ENCODE data around the gene SLC6A7. TPM values are rescaled to one million over a fixed set of nuclear protein-coding genes. Genes with fewer than 3 reads are reported as not detected.

Gene SLC6A7
- polyA plus RNA-seq, 1 donor from 2014 or later = not detected

DNA sequence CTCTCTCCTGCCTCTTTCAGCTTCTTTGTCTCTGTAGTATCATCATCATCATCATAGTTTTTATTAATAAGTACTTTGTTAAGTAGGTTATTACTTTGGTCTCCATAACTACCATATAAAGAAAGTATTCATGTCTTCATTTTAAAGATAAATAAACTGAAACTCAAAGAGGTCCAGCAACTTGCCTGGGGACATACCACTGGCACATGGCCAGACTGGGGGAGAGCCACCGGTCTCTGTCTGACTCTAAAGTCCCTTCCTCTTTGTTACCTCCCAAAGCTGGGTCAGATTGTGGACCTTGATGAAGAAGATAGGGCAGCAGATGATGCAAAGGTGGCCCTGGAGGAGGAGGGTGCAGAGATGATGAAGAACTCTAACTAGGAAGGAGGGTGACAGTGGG, 14.8 kb upstream of the SLC6A7 start:
- no peaks in the 10 kb centered on the region for H3K4me1 Mint-ChIP-seq
- H3K36me3 Mint-ChIP-seq = no peaks in the 10 kb centered on the region
- no peaks in the 10 kb centered on the region for H3K9me3 Mint-ChIP-seq
- peaks cover 20% of the 10 kb centered on the region for H3K27me3 Mint-ChIP-seq
- no peak overlapping the region for H3K4me3 Mint-ChIP-seq
- no peak overlapping the region for H3K27ac Mint-ChIP-seq

DNA sequence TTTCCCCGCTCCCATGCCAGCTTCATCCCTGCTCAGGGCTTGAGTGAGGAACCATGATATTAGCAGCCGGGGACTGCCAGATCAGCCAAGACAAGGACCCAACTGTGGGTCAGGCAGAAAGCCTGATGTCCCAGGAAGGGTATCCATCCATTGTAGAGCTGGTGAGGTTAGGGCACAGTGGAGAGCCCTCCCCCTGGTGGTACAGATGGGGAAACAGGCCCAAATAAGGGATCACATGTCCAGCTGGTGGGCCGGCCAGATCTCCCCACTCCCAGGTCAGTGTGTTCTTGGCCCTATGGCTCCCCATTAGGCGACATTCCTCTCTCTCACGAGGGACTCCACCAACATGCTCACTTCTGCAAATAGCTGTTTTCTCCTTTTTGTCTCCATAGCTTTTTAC, 14.3 kb upstream of the SLC6A7 start:
- Mint-ChIP-seq H3K27me3 (peaks cover 17% of the 10 kb centered on the region), H3K27ac (no peak overlapping the region), H3K36me3 (no peaks in the 10 kb centered on the region), H3K4me3 (no peak overlapping the region), H3K4me1 (no peaks in the 10 kb centered on the region), H3K9me3 (no peaks in the 10 kb centered on the region)

DNA sequence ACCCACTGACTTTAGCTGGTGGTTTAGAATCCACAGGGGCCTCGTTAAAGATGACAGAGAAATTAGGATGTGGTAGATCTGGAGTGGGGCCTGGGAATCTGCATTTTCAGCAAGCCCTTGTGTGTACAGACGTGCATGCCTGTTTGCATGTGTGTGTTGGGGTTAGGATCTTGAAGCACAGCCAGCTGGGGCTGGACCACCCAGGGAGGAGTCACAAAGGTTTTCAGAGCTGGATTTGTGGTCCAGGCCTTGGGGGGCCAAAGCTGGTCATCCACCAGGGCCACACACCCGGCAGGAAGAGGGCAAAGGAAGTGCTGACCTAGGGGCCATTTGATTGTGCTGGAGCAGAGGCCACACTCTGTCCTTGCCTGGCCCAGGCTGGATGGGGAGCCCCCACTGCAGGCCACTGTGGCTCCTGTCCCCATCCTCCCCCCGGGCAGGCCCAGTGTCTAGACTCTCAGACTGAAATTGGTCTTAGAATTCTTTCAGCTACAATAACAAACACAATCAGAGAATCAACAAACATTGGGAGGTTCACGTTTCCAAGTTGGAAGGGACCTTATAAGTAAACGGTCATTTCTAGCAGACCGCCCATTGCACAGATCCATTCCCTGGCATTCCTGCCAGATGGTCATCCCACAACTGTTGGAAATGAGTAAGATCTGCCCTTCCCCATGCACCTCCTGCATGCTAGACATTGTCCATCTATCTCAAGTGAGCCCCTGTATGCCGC, 13.0 kb upstream of the SLC6A7 start:
- Mint-ChIP-seq H3K4me1 (no peaks in the 10 kb centered on the region), H3K27me3 (peaks cover 12% of the 10 kb centered on the region), H3K4me3 (no peak overlapping the region), H3K36me3 (peaks cover 4% of the 10 kb centered on the region), H3K9me3 (no peaks in the 10 kb centered on the region), H3K27ac (no peak overlapping the region)

DNA sequence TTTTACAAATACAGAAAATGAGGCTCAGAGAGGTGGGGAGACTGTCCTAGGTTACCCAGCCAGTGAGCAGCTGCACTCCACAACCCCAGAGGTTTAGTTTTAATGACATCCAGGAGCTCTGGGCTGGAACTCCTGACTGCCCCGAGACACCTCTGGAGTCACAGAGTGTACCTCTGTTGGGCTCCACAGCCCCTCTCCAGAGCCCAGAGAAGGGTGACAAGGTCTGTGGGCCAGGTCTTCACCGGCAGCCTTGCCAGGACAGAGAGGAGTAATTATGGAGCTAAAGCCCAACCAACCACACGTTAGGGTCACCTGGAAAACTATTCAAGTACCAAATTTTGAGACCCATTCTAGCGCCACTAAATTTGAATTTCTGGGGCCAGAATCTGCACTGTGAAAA, 12.1 kb upstream of the SLC6A7 start:
- Mint-ChIP-seq H3K9me3 (no peaks in the 10 kb centered on the region), H3K4me3 (no peak overlapping the region), H3K36me3 (peaks cover 4% of the 10 kb centered on the region), H3K4me1 (no peaks in the 10 kb centered on the region), H3K27me3 (peaks cover 10% of the 10 kb centered on the region), H3K27ac (no peak overlapping the region)

DNA sequence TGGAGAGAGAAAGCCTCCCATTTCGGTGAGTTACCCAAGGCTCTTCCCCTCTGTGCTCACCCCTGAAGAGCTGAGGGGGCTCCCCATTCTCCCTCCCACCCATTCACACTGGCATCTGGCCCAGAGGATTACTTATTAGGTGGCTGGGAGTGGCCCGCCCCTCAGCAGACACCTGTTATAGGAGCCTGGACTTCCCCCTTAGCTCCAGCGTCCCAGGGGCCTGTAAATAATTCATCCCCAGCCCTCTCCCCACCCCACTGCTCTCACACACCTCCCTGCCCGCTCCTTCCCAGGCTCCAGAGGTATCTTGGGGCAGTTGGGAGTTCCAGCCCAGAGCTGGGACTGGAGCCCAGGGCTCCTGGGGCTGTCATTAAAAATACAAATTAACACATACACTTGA, 11.6 kb upstream of the SLC6A7 start:
- Mint-ChIP-seq H3K9me3 (no peaks in the 10 kb centered on the region), H3K4me3 (no peak overlapping the region), H3K36me3 (peaks cover 4% of the 10 kb centered on the region), H3K27ac (no peak overlapping the region), H3K4me1 (no peaks in the 10 kb centered on the region), H3K27me3 (peaks cover 6% of the 10 kb centered on the region)

DNA sequence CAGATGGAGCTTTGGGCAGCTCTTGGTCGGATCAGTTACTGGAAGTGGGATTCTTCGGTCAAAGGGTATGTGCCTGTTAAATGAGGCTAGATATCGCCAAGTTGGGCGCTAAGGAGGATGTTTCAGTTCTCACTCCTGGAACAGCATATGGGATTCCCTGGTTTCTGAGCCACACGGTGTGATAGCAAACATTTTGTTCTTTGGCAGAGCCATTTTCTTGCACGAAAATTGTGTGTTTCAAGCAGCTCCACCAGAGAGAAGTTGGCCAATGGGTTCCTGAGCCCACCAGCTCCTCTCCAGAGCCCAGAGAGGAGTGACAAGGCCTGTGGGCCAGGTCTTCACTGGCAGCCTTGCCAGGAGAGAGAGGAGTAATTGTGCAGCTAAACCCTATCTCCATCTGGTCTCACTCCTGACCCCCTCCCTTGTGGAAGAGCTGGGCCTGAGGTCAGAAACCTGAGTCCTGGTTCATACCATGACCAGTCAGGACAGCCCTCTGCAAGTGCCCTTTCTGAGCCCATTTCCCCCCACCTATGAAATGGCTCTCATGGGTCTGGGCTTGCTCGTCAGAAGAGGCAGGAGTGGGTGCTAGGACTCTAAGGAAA, 10.7 kb upstream of the SLC6A7 start:
- H3K27me3 Mint-ChIP-seq = peaks cover 6% of the 10 kb centered on the region
- no peak overlapping the region for H3K4me3 Mint-ChIP-seq
- no peaks in the 10 kb centered on the region for H3K9me3 Mint-ChIP-seq
- no peaks in the 10 kb centered on the region for H3K4me1 Mint-ChIP-seq
- peak overlapping the region in 1 of 3 donors; percentile 7 for H3K27ac Mint-ChIP-seq
- H3K36me3 Mint-ChIP-seq = peaks cover 4% of the 10 kb centered on the region

DNA sequence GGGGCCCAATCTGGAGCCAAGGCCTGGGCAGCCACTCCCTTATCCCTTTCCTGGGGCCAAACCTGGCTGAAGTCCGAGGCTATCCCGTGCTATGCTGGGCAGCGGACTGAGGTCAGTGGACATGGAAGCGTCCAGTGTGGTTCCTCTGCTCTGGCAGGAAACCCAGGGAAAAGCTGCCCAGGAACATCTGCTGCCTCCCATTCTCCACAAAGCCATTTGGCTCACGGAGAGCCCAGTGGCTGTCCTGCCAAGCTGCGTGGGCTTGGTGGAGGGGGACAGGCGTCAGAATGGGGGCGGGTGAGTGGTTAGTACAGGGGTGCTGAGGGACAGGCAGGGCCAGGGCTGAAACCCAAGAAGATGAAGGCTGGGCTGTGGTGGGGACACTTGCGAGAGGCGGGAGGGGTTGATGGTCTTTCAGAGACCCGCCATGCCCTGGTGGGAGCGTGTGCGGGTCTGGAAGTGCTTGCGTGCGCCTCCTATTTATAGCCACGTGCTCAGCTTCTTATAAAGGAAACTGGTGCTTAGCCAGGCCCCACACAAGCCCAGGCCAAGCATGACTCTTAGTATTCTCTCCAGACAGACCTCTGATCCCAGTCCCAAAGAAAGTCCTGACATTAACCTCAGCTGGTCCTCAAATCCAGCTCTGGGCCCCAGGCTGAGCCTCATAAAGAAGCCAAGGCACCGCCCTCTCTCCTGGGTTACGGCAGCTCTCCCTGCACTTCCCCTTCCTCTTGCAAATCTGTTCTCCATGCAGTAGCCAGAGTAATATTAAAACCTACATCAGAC, 9.4 kb upstream of the SLC6A7 start:
- peak overlapping the region in 1 of 3 donors; percentile 26 for H3K27ac Mint-ChIP-seq
- H3K36me3 Mint-ChIP-seq = peaks cover 4% of the 10 kb centered on the region
- H3K9me3 Mint-ChIP-seq = no peaks in the 10 kb centered on the region
- H3K27me3 Mint-ChIP-seq = peaks cover 8% of the 10 kb centered on the region
- no peaks in the 10 kb centered on the region for H3K4me1 Mint-ChIP-seq
- H3K4me3 Mint-ChIP-seq = peak overlapping the region in 1 of 4 donors; percentile 28

DNA sequence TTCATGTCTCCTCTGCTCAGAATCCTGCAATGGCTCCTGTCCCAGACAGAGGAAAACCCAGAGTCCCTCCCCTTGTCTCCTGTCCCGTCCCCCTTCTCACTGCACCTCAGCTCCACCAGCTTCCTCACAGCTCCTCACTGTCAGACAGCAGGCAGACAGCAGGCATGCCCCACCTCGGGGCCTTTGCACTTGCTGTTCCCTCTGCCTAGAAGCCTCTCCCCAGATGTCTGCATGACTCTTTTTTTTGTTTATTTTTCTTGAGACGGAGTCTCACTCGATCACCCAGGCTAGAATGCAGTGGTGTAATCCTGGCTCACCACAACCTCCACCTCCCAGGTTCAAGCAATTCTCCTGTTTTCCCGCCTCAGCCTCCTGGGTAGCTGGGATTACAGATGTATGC, 8.8 kb upstream of the SLC6A7 start:
- peaks cover 4% of the 10 kb centered on the region for H3K36me3 Mint-ChIP-seq
- no peaks in the 10 kb centered on the region for H3K9me3 Mint-ChIP-seq
- H3K4me3 Mint-ChIP-seq = no peak overlapping the region
- peak overlapping the region in 1 of 3 donors; percentile 26 for H3K27ac Mint-ChIP-seq
- peaks cover 4% of the 10 kb centered on the region for H3K27me3 Mint-ChIP-seq
- no peaks in the 10 kb centered on the region for H3K4me1 Mint-ChIP-seq

DNA sequence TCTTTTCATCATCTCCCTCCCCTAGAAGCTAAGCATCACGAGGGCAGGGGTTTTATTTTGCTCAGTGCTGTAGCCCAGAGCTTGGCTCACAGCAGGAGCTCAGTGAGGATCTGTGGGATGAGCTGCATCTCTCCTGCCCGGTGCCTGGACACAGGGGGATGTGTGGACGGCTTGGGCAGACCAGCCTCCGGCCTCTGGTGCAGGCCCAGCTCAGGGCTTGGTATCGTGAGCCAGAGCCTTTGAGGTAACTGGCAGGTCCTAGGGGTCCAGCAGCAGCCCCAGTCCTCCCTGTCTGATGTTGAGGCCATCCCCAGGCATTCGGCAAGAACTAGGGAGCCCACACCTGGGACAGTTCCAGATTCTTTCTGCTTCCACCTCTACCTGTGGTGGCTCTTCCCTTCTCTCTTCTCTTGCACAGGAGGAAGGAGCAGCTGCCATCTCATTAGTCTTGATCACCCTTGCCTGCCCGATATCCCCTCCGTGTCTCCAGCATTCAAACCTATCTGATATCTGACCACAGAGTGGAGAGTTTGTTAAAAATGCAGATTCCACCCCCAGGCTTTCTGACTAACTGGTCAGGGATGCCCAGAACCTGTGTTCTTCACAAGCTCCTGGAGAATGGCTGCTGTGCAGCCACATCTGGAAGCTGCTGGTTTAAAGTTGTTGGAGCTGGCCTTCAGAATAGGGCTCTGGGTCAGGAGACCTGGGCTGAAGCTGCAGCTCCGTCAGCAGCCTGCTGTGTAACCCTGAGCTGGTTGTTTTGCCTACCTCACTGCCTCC, 7.9 kb upstream of the SLC6A7 start:
- Mint-ChIP-seq H3K4me1 (no peaks in the 10 kb centered on the region), H3K27ac (no peak overlapping the region), H3K4me3 (no peak overlapping the region), H3K27me3 (peaks cover 4% of the 10 kb centered on the region), H3K36me3 (peaks cover 4% of the 10 kb centered on the region), H3K9me3 (no peaks in the 10 kb centered on the region)

DNA sequence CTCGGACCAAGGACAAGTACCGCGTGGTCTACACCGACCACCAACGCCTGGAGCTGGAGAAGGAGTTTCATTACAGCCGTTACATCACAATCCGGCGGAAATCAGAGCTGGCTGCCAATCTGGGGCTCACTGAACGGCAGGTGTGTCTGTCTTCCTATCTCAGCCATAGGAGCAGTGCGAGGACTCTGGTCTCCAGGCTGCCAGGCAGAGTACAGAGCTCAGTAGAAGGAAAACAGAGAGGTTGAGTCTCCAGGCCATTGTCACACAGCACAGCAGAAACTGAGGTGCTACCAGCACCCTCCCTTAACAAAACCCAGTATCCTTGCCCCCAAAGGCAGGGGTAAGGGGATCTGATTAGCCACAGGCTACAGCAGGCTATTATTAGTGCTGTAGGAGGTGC, 7.1 kb upstream of the SLC6A7 start:
- peaks cover 4% of the 10 kb centered on the region for H3K36me3 Mint-ChIP-seq
- H3K27ac Mint-ChIP-seq = no peak overlapping the region
- H3K9me3 Mint-ChIP-seq = no peaks in the 10 kb centered on the region
- no peak overlapping the region for H3K4me3 Mint-ChIP-seq
- H3K4me1 Mint-ChIP-seq = no peaks in the 10 kb centered on the region
- H3K27me3 Mint-ChIP-seq = peaks cover 7% of the 10 kb centered on the region

DNA sequence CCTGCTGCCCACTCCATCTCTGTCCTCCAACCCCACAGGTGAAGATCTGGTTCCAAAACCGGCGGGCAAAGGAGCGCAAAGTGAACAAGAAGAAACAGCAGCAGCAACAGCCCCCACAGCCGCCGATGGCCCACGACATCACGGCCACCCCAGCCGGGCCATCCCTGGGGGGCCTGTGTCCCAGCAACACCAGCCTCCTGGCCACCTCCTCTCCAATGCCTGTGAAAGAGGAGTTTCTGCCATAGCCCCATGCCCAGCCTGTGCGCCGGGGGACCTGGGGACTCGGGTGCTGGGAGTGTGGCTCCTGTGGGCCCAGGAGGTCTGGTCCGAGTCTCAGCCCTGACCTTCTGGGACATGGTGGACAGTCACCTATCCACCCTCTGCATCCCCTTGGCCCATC, 6.4 kb upstream of the SLC6A7 start:
- H3K27ac Mint-ChIP-seq = no peak overlapping the region
- H3K4me1 Mint-ChIP-seq = no peaks in the 10 kb centered on the region
- peaks cover 4% of the 10 kb centered on the region for H3K36me3 Mint-ChIP-seq
- no peaks in the 10 kb centered on the region for H3K9me3 Mint-ChIP-seq
- H3K4me3 Mint-ChIP-seq = no peak overlapping the region
- peaks cover 8% of the 10 kb centered on the region for H3K27me3 Mint-ChIP-seq

DNA sequence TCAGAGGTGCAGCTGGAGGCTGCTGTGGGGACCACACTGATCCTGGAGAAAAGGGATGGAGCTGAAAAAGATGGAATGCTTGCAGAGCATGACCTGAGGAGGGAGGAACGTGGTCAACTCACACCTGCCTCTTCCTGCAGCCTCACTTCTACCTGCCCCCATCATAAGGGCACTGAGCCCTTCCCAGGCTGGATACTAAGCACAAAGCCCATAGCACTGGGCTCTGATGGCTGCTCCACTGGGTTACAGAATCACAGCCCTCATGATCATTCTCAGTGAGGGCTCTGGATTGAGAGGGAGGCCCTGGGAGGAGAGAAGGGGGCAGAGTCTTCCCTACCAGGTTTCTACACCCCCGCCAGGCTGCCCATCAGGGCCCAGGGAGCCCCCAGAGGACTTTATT, 5.9 kb upstream of the SLC6A7 start:
- H3K9me3 Mint-ChIP-seq = no peaks in the 10 kb centered on the region
- no peak overlapping the region for H3K27ac Mint-ChIP-seq
- H3K27me3 Mint-ChIP-seq = peaks cover 13% of the 10 kb centered on the region
- H3K4me3 Mint-ChIP-seq = no peak overlapping the region
- H3K36me3 Mint-ChIP-seq = peaks cover 4% of the 10 kb centered on the region
- H3K4me1 Mint-ChIP-seq = no peaks in the 10 kb centered on the region

DNA sequence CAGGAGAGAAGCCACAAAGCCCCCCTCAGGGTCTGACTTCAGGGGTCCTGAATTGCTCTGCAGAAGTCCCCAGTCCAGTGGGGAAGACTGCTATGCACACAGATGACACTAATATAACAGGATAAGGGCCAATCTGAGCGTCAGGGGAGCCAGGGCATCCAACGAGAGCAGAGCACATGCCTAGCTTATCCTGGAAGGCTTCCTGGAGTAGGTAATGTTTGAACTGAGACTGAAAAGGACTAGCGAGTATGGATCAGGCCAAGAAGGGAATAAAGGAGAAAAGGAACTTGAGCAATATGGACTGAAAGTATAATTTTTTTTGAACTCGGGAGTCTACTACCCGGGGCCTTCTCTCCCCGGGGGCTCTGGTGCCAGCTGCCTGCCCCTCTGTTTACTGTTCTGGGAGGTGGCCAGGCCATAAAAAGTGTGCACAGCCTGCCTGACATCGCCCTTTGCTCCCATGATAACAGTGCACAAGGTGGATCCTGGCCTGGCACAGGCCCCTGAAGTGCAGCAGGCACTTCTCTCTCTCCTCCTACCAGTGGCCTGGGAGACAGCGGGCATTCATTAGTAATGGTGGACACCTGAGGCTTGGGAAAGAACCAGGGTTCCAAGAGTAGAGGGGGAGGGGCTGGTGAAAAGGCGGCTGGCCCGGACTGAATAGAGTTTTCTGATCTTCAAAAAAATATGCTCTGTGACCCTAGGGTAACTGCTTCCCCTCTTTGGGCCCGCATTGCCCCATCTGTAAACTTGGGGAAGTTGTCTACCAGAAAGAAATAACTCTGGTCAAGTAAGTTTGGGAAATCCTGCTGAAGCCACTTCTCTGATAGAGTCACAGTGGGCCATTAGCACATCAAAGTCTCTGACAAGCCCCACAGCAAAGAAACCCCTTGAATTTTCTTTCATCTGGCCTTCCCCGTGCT, 4.6 kb upstream of the SLC6A7 start:
- H3K27ac Mint-ChIP-seq = no peak overlapping the region
- H3K9me3 Mint-ChIP-seq = no peaks in the 10 kb centered on the region
- no peak overlapping the region for H3K4me3 Mint-ChIP-seq

DNA sequence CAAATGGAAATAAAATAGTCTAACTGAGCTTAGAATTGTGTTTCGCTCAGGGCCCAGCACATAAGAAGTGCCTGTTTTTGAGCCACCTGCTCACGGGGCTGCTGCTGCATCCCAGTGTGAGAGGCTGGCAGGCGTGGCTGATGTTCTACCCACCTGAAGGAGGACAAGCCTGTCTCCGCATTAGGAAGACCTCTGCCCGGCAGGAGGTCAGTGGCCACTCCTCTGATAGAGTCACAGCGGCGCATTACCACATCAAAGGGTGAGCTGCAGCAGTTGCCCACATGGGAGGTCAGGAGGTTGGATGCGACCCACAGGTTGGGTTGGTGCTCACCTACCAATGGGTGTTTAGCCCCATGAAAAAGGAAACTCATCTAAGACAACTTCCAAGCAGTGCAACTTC, 3.7 kb upstream of the SLC6A7 start:
- Mint-ChIP-seq H3K36me3 (peaks cover 2% of the 10 kb centered on the region), H3K27me3 (peaks cover 23% of the 10 kb centered on the region), H3K4me3 (no peak overlapping the region), H3K9me3 (no peaks in the 10 kb centered on the region), H3K27ac (no peak overlapping the region), H3K4me1 (no peaks in the 10 kb centered on the region)

More for the DNA sequence above, 4.6 kb upstream of the SLC6A7 start:
- no peaks in the 10 kb centered on the region for H3K4me1 Mint-ChIP-seq
- H3K27me3 Mint-ChIP-seq = peaks cover 18% of the 10 kb centered on the region
- peaks cover 4% of the 10 kb centered on the region for H3K36me3 Mint-ChIP-seq
